HT1080 (cell line): ENCODE results near the gene LHFPL6. TPM values are rescaled to one million over a fixed set of nuclear protein-coding genes. Genes with fewer than 3 reads are reported as not detected.
A peak's percentile ranks its signal among the peaks of the same experiment; 100 is the strongest.

Experiments
- DNase-seq: peaks from one replicate; pipeline ENCODE4 v3.0.0-alpha.2; 2015; ENCODE audit warnings: low read depth
- total RNA-seq: library from RNA; depleted of rRNA; stranded (reverse); fragments of >200 nt; shearing (Covaris generic); gene quantifications from 2 replicates; pipeline ENCODE4 v1.2.3, GENCODE V29; 2014

The LHFPL6 gene
- total RNA-seq, 1 experiment from 2014 or later, result 17.8 TPM

DNA sequence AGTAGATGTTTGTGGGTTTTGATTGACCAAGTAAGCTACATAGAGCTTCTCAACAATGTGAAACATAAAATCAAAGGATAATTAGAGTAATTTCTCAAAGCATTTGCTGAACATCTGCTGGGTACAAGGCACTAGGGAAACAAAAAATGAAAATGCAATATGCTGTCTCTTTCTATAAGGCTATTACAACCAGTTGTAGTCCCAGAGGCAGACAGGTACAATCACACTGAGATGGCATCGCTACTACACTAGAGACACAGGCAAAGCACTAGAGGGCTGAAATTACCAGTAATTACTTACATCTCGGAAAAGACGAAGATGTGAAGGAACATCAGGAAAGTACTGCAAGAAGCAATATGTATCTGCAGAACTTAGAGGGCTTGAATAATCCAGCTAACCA, 133.3 kb downstream of the LHFPL6 start:
- no peak for DNase-seq

DNA sequence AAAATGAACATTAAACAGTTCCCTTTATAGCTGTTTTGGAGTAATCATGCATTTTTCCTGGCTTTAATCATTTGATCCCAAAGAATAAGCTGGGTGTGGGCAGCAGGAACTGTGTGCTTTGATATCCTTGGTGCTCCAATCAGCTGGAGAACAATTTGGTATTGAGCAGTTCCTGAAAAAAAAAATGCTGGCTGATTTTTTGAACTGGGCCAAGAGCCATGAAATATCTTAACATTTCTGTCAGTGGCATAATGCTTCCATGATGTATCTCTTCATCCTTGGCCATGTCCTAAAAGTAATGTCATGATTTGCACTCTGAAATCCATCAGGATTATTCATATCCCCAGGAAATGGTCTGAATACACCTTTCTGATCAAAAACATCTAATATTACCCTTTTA, 134.7 kb downstream of the LHFPL6 start:
- no peak for DNase-seq

DNA sequence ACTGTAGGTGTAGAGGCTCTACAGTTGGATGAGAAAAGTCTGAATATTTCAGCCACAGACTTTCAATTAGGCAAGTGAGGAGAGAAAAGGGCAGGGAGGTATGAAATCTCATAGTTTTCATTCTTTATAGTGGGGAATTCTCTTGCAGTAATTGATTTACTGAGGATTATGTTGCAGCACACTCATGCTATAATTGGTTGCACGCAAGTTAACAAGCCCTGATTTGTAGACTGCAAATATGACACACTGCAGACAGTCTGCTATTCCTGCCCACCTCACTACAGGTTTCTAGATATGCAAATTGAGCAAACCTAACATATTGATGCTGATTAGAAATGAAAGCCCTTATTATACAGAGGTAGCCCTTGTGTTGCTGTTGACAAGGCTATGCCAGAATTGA, 139.4 kb downstream of the LHFPL6 start:
- no peak for DNase-seq

DNA sequence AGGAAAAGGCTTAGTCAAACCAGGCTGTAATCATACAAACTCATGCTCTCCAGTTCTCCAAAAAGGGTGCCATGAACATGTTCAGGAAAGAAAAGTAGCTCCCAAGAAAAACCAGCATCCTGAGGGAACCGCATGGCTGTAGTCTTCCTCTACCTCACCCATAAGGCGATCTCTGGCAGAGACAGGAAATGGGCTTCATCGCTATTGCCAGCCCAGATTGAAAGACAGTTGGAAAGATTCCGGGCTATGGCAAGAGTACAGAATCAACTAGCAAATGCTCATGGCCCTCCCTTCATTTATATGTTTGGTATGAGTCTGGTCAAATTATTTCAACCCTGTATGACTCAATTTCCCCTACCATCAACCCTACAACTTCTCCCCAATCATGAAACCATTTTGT, 140.1 kb downstream of the LHFPL6 start:
- DNase-seq, result no peak

DNA sequence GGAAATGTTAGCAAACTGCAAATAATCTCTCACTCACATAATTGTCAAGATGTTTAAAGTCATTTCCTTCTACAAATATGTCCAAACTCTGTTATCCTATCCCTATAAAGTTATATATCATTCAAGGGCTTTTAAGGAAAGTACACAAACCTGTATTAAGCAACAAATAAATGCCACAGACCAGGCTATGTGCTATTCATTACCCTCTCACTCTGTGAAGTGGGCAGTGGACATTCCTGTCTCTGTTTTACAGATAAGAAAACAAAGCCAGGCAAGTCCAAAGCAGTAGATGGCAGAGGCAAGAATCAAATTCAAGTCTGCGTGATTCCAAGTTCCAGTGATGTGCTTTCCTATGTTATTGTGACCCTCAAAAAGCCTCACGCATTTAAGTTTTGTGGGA, 140.6 kb downstream of the LHFPL6 start:
- DNase-seq, result no peak

DNA sequence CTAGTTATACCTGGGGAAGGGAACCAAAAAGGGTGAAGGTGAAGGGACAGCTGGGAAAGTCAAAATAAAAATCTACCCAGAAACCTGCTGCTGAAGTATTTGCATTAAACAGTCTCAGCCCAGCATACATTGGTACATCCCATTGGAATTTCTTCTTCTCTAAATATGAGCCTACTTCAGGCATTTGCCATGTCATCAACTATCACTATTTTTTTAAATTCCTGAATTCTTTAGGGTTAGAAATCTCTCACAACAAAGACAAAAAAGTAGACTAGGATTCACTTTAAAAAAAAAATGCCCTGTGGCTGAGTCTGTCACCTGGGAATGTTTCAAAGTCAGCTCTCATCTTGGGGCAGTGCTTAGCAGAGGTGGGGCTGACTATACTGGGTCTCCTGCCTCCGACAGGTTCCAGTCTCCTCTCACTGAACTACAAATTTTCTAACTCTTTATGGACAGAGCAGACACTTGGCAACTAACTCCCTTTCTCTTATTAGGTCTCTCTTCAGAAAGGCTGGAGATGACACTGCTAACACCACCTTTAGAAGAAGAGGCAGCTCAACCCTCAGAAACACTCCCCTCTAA, 141.2 kb downstream of the LHFPL6 start:
- no peak for DNase-seq

DNA sequence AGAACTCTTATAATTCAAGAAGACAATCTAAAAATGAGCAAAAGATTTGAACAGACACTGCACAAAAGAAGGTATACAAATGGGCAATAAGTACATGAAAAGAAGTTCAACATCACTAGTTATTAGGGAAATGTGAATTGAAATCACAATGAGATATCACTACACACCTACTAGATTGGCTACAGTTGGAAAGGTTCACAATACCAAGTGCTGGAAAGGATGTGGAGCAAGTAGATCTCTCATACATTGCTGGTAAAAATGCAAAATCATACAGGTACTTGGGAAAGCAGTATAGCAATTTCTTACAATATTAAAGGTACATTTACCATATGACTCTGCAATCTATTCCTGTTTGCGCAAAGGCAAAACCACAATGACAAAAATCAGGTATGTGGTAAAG, 145.7 kb downstream of the LHFPL6 start:
- no peak for DNase-seq

DNA sequence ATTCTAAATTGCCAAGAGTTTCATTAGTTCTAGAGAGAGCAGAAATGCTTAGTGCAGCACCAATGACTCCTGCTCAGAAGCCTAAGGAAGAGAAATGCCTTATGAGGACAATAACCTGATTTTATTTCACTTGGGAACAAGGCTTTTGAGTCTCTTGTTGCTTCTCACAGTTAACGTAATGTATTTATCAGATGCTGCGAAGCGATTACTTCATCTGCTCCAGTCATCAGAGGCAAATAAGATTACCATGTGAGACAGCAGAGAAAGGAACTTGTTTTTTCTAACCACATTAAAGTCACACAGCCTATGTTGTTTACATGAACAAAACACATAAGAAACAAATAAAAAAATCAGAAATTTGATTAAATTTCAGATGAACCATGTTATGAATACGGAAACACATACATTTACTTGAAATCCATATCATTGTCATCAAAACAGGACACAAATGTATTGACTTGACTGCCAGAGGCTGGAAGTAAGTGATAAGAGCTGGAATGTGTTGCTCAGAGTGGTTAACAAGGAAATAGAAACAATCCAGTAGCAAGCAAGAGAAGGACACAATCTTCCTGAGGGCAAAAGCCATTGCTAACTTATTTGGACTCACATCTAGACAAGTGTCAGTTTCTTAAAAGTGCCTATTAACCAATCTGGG, 147.3 kb downstream of the LHFPL6 start:
- no peak for DNase-seq

DNA sequence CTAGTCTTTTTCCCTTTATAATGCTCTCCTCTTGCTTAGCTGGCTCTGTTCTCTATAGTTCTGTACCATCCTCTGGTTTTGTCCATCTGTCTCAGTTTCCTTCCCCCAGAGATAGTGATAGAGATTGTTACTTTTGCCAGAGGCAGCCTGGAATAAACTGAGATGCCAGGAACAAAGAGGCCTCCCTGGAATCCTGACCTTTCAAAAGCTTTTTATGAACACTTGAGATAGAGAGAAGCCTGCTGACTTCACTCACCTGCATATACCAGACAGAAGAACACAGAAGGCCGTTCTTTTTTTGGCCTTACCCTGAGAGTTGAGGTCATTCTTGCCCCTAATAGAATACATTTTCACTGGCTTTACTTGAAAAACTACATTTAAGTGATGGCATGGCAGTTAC, 150.2 kb downstream of the LHFPL6 start:
- no peak for DNase-seq

DNA sequence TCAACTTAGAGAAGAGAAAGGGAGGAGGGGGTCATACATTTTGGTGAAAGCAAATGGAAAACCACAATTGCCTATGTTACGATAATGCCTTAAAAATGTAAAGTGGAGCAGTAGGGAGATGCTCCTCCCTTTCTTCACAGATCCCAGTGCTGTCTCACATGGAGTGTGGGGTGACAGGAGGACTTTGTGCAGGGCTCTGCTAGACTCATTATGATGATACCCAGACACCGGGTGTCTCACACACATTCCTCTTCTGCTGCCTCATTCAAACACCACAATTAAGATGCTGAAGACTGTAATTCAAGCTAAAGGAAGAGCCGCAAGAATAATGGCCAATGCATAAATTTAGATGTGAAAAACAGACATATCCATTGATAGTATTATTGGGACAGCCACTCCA, 150.6 kb downstream of the LHFPL6 start:
- no peak for DNase-seq

DNA sequence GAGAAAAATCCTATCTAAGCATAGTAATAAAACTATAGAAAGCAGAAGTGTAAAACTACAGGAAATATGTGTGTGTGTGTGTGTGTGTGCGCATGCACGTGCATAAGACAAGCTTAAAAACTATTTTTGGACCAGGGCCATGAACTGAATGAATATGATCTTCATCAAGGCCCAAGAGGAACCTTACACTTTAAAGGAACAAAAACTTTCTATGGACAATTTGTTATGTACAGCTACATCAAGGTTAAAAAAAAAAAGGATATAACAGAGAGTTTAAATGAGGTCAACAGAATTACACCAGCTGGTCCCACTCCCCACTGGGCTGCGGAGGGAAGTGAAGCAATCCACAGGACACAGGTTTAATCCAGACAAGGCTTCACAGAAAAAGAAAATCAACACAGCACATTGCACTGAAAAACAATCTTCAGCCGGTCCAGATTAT, 151.1 kb downstream of the LHFPL6 start:
- no peak for DNase-seq

DNA sequence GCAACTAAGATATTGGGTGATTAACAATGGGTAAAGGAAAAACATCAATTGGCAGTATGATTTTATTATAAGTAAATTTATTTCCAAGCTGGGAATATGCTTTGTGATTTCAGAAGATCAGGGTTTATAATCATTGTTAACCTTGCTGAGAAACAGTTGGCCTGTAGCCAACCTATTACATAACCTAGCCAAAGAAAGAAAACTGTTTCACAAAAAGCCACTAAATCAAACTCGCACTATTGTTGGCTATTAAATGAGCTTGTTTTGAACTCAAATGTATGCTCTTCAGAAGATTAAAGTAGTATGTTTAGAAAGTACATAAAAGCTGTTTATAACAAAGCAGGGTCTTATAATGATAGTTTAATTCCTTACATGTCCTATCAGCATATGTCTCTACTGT, 151.7 kb downstream of the LHFPL6 start:
- no peak for DNase-seq

DNA sequence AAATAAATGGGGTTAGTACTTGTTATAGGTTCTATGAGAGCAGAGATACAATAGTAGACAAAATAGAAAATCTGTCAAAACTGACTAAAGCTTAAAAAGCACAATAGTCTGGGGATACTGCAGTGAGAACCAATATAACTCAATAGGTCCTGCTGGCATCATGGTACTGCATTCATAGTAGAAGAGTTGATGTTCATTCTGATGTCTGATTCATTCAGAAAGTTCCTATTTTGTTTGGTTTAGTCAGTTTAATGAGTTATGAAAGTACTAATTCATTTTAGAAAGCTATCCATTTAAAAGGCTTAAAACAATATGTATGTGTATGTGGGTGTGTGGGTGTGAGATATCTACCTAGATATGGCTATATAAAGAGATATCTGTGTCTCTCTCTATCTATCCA, 152.8 kb downstream of the LHFPL6 start:
- DNase-seq, result no peak

DNA sequence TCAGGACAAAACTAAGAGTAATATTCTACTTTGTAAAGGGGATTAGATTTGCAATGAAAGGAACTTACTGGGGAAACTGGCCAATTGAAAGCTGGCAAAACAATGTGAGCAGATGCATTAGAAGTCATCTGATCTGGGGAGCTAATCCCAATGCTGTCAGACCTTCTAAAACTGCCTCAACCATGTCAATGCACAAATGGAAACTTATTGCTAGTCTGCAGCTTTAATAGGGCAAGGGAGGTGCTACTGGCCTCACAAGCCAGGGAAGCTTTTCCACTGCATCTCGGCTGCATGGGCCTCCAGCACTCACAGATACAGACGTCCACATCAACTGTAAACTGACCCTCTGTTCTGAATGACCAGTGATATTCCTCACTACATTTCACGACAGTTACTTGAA, 154.2 kb downstream of the LHFPL6 start:
- no peak for DNase-seq

DNA sequence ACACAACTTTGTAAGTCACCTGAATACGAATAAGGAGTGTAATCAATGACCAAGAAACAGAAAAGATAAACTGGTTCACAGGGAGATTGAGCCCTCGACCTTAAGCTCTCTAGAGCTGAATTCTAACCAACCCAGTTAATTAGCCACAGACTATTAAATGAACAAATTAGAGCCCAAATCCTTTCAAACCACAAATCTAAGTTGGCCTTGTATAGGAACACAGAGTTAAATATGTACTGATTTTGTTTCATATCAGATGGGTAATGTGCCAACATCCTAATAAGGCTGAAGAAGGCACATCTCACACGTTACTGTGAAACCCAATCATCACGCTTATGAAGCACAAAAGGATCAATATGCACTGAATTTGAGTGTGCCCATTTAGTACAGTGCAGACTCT, 156.1 kb downstream of the LHFPL6 start:
- DNase-seq, result no peak

DNA sequence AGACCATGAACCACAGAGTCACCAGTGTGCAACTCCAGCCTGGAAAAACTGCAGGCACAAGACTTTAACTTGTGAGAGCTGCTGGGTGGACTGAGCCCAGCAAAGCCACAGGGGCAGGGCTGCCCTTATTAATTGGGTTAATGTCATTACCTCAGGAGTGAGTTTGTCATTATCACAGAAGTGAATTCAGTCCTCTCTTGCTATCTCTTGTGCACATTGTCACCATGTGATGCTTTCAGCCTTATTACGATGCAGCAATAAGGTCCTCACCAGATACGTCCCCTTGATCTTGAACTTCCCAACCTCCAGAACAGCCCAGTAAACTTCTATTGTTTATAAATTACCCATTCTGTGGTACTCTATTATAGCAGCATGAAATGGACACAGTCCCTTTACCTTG, 158.1 kb downstream of the LHFPL6 start:
- DNase-seq, result no peak

DNA sequence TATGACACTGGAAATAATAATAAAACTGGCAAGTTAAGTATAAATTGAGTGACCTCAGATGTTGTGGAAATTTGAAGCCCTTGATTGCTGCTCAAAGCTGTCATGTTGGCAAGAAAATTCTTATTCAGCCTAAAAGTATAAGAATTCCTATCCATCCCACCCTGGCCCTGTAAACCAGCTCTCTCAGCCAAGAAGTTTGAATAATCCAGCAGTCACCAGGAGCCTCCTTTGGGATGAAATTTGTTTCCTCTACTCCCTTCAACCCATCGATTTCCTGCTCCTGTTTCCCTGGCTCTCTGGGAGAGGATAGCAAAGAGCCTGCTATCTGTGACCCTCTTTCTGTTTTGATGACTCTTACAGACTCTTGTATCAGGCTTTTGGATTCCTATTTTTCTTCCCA, 169.3 kb downstream of the LHFPL6 start:
- no peak for DNase-seq

DNA sequence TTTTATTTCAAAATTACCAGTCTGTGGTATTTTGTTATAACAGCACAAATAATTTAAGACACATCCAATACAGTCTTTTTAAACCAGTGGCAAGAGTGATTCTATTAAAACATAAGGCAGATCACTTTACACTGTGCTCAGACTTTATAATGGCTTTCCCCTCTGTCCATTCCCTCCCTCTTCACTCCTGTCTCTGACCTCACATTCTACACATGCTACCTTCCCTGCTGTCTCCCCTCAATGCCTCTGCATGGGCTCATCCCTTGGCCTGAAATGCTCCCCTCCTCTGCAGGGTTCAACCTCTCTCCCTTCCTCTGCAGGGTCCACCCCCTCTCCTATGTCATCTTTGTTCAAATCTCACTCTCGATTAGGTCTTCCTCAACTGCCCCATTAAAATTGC, 170.8 kb downstream of the LHFPL6 start:
- DNase-seq, result no peak

DNA sequence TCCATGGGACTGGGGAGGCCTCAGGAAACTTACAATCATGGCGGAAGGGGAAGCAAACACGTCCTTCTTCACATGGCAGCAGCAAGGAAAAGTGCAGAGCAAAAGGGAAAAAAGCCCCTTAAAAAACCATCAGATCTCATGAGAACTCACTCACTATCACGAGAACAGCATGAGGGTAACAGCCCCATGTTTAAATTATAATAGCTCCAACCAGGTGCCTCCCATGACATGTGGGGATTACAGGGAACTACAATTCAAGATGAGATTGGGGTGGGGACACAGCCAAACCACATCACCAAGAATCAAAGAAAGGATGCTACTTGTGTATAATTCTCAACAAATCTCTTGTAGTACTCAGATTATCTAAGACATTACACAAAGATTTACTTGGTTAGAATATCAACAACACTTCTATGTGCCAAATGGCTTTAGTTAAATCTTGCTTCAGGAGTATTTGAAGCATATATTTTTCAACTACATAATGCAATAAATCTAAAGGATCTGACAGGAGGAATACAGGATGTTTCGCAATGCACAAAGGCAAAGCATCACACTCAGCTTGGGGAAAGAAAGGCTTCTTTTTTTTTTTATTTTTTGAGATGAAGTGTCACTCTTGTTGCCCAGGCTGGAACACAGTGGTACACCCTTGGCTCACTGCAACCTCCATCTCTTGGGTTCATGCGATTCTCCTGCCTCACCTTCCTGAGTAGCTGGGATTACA, 180.0 kb downstream of the LHFPL6 start:
- DNase-seq, result no peak

DNA sequence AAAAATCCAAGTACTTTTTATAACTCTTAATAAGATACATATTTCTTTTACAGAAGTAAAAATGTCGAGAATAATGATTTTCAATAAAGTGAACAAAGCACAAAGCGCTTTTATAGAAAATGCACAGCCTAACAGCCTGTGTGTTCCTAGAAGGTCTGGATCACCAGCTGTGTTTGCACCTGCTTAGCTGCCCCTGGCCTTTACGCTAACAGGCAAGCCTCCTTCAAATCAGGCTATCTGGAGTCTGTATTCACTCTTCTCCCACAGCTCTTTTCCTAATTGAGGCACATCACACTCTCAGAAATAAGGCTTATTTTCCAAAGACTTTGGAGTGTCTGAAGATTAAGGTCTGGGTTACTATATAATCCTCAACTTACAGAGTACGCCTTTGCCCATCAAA, 183.1 kb downstream of the LHFPL6 start:
- DNase-seq, result no peak

DNA sequence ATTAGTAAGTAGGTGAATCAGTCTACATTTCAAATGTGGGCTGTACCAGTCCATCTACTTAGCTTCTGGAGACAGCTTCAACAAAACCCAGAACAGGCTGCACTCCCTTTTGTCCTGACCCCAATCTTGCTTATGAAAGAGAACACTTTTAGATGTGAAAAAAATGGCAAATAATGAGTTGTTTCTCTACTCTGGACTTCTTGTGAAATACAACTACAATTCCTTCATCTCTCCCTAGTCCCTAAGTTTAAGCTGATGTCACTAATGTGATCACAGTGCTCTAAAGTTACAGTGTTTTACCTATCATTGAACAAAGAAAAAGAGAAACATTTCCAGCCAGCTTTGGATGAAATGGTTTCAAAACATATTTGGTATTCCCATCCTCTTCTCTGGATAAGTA, 183.9 kb downstream of the LHFPL6 start:
- DNase-seq, result no peak

DNA sequence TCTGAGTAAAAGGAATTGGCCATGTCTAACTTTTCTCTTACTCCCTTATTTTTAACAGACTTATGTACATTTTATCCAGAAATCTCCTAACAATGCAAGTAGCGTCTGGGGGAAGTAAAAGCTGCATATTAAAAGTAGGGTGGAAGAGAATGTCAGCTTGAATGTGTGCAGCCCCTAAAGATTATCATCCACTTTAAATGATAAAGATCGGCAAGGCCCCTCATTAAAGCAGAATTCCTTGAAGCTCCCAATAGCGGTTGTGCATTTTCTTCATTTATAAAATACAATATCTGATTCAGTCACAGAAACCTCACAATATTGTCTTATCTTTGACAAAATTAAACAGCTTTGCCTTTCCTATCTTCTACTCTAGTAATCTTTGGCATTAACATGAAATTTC, 184.6 kb downstream of the LHFPL6 start:
- DNase-seq, result no peak

DNA sequence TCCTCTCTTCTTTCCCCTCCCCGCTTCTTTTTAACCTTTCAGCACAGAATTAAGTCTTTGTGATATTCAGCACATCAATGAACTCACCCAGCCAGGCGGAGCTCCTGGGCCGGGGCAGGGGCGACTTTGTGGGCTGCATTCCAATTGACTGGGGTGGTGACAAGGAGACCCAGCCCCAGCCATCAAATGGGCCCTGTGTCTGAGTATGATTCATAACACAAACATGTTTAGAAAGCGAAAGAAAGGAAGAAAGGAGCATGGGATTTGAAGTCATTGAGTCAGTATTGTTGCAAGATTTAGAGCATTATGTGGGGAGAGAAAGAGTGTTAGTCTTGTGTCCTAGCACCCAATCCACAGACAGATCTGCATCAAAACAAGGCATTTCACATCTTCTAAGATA, 185.3 kb downstream of the LHFPL6 start:
- DNase-seq, result peak; percentile 84
